Measurements from ENCODE around the gene ENTPD2. TPM values are rescaled to one million over a fixed set of nuclear protein-coding genes. Genes with fewer than 3 reads are reported as not detected.

The ENTPD2 gene
- total and polyA plus RNA-seq, 2 experiments from 2014 or later: 1.8 to 1.9 TPM

GRCh38 chr9:137000177-137000930 is 53.5 kb downstream of the ENTPD2 start:
- no peak overlapping the region for H3K4me2 ChIP-seq
- no peaks in the 10 kb centered on the region for H3K9me2 ChIP-seq (ENCODE audit: insufficient read depth)
- no peak overlapping the region for H3K4me3 ChIP-seq
- H4K20me1 ChIP-seq (replicated peaks; ENCODE audit: insufficient read depth): no peaks in the 10 kb centered on the region
- Mint-ChIP-seq H3K27me3 (ENCODE audit: insufficient read depth, low read depth, poor library complexity) (peaks cover 10% of the 10 kb centered on the region), H3K9me3 (peaks cover 11% of the 10 kb centered on the region), H3K27ac (no peak overlapping the region), H3K4me3 (no peak overlapping the region), H3K4me1 (peaks cover 3% of the 10 kb centered on the region), H3K36me3 (ENCODE audit: low read depth) (peaks cover 6% of the 10 kb centered on the region; the same call in 2 of the 3 replicates)
- no peaks in the 10 kb centered on the region for H3F3A ChIP-seq (replicated peaks; ENCODE audit: low read depth)
- ATAC-seq (no peak), DNase-seq (ENCODE audit: low spot score) (no peak)
- H3K27ac ChIP-seq (ENCODE audit: low read depth): no peak overlapping the region
- no peaks in the 10 kb centered on the region for H3K36me3 ChIP-seq (ENCODE audit: insufficient read depth)
- H3K27me3 ChIP-seq (ENCODE audit: insufficient read depth): peaks cover 26% of the 10 kb centered on the region
- H3K79me2 ChIP-seq (replicated peaks; ENCODE audit: insufficient read depth): no peaks in the 10 kb centered on the region
- H2AFZ ChIP-seq: no peak overlapping the region
- no peak for TF ChIP-seq CREB1 (CRISPR knock-in tag; IDR thresholded peaks at IDR 0.05; ENCODE audit: low read depth)
- no peak for TF ChIP-seq ZNF331 (CRISPR knock-in tag; IDR thresholded peaks at IDR 0.05; ENCODE audit: low read depth)
- TF ChIP-seq NANOG (IDR thresholded peaks at IDR 0.05; ENCODE audit: borderline replicate concordance): no peak
- no peak for TF ChIP-seq ETS1 (IDR thresholded peaks at IDR 0.05)
- no peak for TF ChIP-seq JUNB (IDR thresholded peaks at IDR 0.05; ENCODE audit: unreplicated experiment)
- TF ChIP-seq CTCF (conservative IDR thresholded peaks at IDR 0.05; ENCODE audit: low read depth in 2 of 2): no peak
- no peak for TF ChIP-seq POLR2AphosphoS5 (IDR thresholded peaks at IDR 0.05; ENCODE audit: low read depth)
- TF ChIP-seq EZH2phosphoT487 (IDR thresholded peaks at IDR 0.05; ENCODE audit: unreplicated experiment): no peak
- TF ChIP-seq STAT1 (IDR thresholded peaks at IDR 0.05; ENCODE audit: unreplicated experiment): no peak
- TF ChIP-seq ZNF114 (CRISPR knock-in tag; IDR thresholded peaks at IDR 0.05): no peak
- TF ChIP-seq REST (IDR thresholded peaks at IDR 0.05; ENCODE audit: unreplicated experiment): no peak
- no peak for TF ChIP-seq EZH2 (IDR thresholded peaks at IDR 0.05; ENCODE audit: low read depth, unreplicated experiment)
- TF ChIP-seq ZNF462 (CRISPR knock-in tag; IDR thresholded peaks at IDR 0.05): no peak
- H3K4me1 ChIP-seq (ENCODE audit: insufficient read depth): peaks cover 6% of the 10 kb centered on the region; the same call in 1 of the 2 replicates
